GM13977 (cell line): ENCODE measurements around the gene HTT.

Experiments used
- DNase-seq: peaks from one replicate; pipeline ENCODE4 v3.0.0; 2012; ENCODE audit warnings: low spot score
- in situ Hi-C: fragments of 300-500 bp; cut with MboI; formaldehyde crosslinking; loops from one replicate; pipeline ENCODE4 v1.12.0; 2022; ENCODE audit warnings: low sequenced_read_pairs, low pct_unique_long_range_greater_than_20kb, mixed read lengths, inconsistent platforms; ENCODE audit not compliant: unreplicated experiment
- TF ChIP-seq, protein P1 (sequence below): IDR thresholded peaks from 2 replicates; pipeline ENCODE4 v1.5.1; 2012; ENCODE audit warnings: mild to moderate bottlenecking, control low read depth; ENCODE audit not compliant: insufficient read depth; ENCODE audit errors: extremely low read depth, missing control alignments

Gene HTT

DNA sequence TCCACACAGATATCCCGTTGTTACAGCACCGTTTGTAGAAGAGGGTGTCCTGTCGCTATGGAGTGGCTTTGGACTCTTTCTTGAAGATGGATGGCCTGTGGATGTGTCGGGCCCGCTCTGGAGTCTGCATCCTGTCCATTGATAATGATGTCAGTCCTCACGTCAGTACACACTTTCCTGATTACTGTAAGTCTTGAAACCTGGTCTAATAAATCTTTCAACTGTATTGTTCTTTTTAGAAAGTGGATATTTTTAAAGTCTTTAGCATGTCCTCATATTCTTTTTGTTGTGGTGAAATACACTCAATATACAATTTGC, 189.4 kb downstream of the HTT start:
- in situ Hi-C loops = no loop called here
- no peak for DNase-seq

DNA sequence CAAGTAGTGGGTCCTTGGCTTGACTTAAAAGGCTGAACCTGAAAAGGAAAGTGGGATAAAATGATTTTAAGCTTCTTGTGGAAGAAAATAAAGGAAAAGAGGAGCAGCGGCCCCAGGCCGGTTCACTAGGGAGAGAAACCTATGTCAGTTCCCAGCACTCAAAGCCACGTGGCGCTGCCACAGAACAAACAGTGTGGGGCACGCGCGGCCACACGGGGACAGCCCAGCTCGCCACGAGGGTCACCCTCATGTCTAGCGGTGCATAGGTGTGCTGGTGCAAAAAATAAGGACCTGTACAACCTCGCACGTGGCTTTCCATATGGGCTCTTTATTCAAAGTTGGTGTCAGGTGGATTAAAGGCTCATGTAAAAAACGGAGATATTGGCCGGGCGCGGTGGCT, 191.6 kb downstream of the HTT start:
- in situ Hi-C loops = no loop called here
- DNase-seq = no peak
- TF ChIP-seq, protein P1, sequence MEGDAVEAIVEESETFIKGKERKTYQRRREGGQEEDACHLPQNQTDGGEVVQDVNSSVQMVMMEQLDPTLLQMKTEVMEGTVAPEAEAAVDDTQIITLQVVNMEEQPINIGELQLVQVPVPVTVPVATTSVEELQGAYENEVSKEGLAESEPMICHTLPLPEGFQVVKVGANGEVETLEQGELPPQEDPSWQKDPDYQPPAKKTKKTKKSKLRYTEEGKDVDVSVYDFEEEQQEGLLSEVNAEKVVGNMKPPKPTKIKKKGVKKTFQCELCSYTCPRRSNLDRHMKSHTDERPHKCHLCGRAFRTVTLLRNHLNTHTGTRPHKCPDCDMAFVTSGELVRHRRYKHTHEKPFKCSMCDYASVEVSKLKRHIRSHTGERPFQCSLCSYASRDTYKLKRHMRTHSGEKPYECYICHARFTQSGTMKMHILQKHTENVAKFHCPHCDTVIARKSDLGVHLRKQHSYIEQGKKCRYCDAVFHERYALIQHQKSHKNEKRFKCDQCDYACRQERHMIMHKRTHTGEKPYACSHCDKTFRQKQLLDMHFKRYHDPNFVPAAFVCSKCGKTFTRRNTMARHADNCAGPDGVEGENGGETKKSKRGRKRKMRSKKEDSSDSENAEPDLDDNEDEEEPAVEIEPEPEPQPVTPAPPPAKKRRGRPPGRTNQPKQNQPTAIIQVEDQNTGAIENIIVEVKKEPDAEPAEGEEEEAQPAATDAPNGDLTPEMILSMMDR = no peak

More for the DNA sequence above, 189.4 kb downstream of the HTT start:
- TF ChIP-seq, protein P1 = no peak

DNA sequence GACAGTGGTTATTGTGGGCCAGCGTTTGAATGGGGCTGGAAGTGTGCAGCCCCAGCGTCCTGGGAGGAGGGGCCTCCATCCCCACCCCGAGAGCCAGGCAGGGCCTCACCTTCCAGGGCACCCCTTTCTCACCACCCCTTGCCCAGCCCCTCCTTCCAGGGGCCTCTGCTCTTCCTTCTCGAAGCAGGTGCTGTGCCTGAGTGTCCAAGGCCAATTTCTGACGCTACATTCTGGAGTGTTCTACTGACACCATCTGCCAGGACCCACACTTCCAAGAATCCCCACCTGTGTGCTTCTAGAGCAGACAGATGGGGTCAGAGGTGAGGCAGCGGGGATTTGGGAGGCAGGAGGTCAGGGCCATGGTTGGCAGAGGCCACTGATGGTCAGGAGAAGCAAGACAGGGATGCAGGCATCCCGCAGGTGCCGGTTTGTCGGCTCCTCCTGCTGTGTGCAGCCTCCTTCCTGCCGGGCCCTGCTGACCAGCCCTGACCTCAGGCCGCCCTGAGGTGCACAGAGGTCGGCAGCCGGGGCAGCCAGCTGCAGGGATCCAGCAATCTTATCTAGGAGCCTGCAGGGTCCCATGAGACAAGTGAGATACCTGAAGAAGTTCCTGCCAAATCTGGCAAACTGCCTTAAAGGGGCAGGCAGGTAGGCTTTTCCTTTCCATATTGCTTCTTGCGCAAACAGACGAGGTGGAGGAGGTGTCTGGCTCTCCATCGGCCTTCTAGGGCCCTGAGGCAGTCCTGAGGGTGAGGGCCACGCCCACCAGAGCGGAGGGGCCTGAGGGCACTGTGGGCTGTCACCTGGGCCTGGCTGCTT, 193.3 kb downstream of the HTT start:
- in situ Hi-C loops = no loop called here
- TF ChIP-seq, protein P1 = no peak
- peak; percentile 9 for DNase-seq

DNA sequence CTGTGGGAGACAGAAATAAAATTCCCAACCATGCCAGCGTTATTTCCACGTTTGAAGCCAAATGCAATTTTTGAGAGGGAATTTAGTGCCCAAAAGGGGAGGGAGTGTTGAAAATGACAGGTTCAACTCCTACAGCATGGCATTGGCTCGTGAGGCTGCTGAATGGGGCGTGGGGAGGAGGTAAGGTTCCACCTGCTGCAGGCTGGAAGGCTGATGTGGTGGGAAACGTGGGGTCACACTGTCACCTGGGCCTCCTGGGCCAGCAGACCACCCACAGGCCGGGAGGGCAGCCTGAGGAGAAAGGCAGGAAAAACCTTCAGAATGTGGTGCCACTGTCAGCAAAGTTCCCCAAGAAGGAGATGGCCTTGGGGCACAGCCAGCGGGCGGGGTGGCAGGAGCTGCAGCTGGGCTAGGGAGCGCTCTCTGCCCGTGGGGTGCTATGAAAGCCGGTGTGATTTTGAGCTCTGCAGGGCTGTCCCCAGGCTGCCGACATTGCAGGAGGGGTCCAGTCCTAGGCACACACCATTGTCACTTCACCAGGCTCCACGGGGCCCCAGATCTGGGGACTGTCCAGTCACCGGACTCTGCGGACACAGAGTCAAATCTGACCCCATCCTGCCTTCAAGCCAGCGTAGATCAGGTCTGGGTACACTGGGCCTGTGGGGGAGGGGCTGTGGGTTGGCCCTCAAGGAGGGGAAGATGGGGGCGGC, 194.1 kb downstream of the HTT start:
- TF ChIP-seq, protein P1 = no peak
- in situ Hi-C loops = no loop called here
- peak; percentile 7 for DNase-seq

DNA sequence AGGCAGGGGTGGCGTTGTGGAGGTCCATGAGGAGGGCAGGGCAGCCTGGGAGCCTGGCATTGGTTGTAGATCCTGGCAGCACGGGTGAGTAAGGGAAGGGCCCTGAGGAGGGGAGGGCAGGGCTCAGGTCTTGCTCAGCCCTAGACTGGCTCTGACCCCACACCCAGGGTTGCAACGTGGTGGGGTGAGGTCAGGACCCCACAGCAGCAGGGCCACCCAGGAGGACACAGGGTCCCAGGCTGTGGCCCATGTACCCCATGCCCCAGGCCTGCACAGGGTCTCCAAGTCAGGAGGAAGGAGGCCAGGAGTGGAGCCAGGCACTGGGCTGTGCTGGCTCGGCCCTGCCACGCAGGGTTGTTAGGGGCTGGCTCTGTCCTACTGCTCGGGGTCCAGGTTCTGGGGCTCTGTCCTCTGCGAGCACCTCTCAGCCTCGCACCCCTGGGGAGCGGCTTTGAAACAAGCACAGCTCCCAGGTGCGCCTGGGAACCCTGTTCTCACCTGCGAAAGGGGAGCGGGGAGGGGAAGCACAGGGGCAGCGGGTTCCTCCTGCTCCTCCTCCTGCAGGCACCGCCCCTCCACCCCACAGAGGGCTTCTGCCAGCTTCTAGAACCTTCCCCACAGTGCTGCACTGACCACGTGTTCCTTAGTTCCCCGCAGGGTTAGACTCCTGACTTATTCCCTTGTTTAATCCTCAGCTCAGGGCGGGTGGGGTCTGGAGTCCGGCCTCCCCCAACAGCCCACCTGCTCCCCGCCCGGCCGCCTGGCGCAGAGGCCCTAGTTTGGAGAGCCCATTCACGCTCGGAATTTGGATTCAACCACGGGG, 194.8 kb downstream of the HTT start:
- no peak for DNase-seq
- TF ChIP-seq, protein P1 = no peak
- in situ Hi-C loops = no loop called here

DNA sequence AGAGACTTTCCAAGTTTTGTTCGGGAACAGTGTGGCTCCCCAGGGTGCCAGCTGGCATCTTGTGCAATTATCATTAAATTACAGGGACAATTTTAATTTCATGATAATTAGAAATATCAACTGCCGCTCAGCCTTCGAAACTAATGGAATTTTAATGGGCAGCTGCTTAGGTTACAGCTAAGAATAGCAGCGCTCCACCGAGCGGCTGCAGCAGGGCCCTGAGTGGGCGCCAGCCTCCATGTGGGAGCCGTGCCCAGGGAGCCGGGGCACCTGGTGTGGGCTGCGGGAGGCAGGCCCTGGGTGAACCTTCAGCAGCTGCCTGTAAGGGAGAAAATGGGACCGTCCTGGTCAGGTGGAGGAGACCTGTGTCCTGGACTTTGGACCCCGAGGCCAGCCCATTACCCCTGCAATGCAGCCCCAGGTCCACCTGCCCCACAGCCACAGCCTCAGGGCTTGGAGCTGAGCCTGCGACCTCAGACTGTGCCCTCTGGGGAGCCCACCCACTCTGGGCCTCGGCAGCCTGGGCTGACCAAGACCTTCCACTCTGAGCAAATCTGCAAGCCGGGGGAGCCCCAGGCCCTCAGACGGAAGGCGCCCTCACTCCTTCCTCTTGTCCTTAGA, 195.6 kb downstream of the HTT start:
- TF ChIP-seq, protein P1 = no peak
- no peak for DNase-seq
- in situ Hi-C loops = no loop called here
